Stomach (tissue), 9 donors: ENCODE results near the gene VANGL1. TPM values are rescaled to one million over a fixed set of nuclear protein-coding genes. Genes with fewer than 3 reads are reported as not detected.
A peak's percentile ranks its signal among the peaks of the same experiment; 100 is the strongest.

ENCODE experiments used
- DNase-seq, 2 donors: peaks; one replicate each; pipeline versions ENCODE4 v3.0.0 to v3.0.0-alpha.2; 2013 to 2019
- H3K27ac ChIP-seq, 5 donors: fragments of 200-600 bp in 4 of 5; sonication (generic) in 4 of 5; one replicate each; pipeline ENCODE4 v1.5.1; 2013 to 2019; ENCODE audit warnings: mild to moderate bottlenecking in 1 of 5, moderate library complexity in 1 of 5
- H3K27me3 ChIP-seq, 3 donors: fragments of 200-600 bp; sonication (generic); one replicate each; pipeline ENCODE4 v1.5.1; 2017 to 2019; ENCODE audit warnings: mixed run types in 1 of 3
- H3K36me3 ChIP-seq, 4 donors: fragments of 200-600 bp; sonication (generic); 1 replicate in 3 of 4; 2 replicates in 1 of 4; pipeline ENCODE4 v1.5.1; 2016 to 2019
- H3K4me1 ChIP-seq, 4 donors: fragments of 200-600 bp; sonication (generic); one replicate each; pipeline ENCODE4 v1.5.1; 2016 to 2019
- H3K4me3 ChIP-seq, 4 donors: fragments of 200-600 bp; sonication (generic) in 3 of 4; one replicate each; pipeline ENCODE4 v1.5.1; 2016 to 2019; ENCODE audit warnings: mild to moderate bottlenecking in 1 of 4
- H3K9me3 ChIP-seq, 4 donors: fragments of 200-600 bp; sonication (generic); one replicate each; pipeline ENCODE4 v1.5.1; 2016 to 2019
- EP300 ChIP-seq: sonication (generic); formaldehyde crosslinking; IDR thresholded peaks from one replicate; pipeline ENCODE4 v1.6.1; 2017; ENCODE audit warnings: antibody characterized with exemption
- POLR2A ChIP-seq, 4 donors: fragments of 450-650 bp; IDR thresholded peaks; one replicate each; pipeline ENCODE4 v1.6.1; 2016; ENCODE audit warnings: antibody characterized with exemption in 4 of 4, control low read depth in 2 of 4, mild to moderate bottlenecking in 1 of 4, moderate library complexity in 1 of 4
- POLR2AphosphoS5 ChIP-seq, 3 donors: sonication (generic); formaldehyde crosslinking; IDR thresholded peaks; one replicate each; pipeline ENCODE4 v1.6.1; 2016; ENCODE audit warnings: antibody characterized with exemption in 3 of 3
- WGBS, 5 donors: extraction: QIAGEN DNeasy Blood & Tissue Kit in 3 of 5; methylation state at CpG; one replicate each; pipeline versions ENCODE4 v1.1.5 to v1.1.7; 2013 to 2018; 5-methylcytosine and 5-hydroxymethylcytosine counted together
- intact Hi-C: fragments of 100-400 bp; cut with DNase I; formaldehyde crosslinking; loops from one replicate; pipeline ENCODE4 v1.15.1; 2023; ENCODE audit warnings: low total_unique reads
- polyA plus RNA-seq, 3 donors: library from polyadenylated mRNA; stranded (reverse); fragments of 200-250 nt; gene quantifications; one replicate each; pipeline ENCODE4 v1.2.3, GENCODE V29; 2013
- total RNA-seq, 5 donors: library from RNA; depleted of rRNA; stranded (reverse); fragments of >200 nt; gene quantifications; one replicate each; pipeline versions ENCODE4 v1.1.0 to v1.2.3, GENCODE V29; 2014 to 2016
- TF ChIP-seq, protein P1 (sequence below), 7 experiments: fragments of 450-650 bp in 4 of 7; fragments of 200-600 bp in 3 of 7; sonication (generic) in 3 of 7; IDR thresholded peaks; one replicate each; pipeline ENCODE4 v1.5.1; 2016 to 2019; ENCODE audit warnings: antibody characterized with exemption in 7 of 7, control low read depth in 2 of 7, mild to moderate bottlenecking in 1 of 7
- donor health status: healthy with polysubstance abuse.
- donor health status: Bipolar disorder and iron deficiency.
- donor health status: healthy.

Gene VANGL1
- total and polyA plus RNA-seq, 8 donors = 1.4 to 9.4 (median 4.7) TPM

- TF ChIP-seq, protein P1, sequence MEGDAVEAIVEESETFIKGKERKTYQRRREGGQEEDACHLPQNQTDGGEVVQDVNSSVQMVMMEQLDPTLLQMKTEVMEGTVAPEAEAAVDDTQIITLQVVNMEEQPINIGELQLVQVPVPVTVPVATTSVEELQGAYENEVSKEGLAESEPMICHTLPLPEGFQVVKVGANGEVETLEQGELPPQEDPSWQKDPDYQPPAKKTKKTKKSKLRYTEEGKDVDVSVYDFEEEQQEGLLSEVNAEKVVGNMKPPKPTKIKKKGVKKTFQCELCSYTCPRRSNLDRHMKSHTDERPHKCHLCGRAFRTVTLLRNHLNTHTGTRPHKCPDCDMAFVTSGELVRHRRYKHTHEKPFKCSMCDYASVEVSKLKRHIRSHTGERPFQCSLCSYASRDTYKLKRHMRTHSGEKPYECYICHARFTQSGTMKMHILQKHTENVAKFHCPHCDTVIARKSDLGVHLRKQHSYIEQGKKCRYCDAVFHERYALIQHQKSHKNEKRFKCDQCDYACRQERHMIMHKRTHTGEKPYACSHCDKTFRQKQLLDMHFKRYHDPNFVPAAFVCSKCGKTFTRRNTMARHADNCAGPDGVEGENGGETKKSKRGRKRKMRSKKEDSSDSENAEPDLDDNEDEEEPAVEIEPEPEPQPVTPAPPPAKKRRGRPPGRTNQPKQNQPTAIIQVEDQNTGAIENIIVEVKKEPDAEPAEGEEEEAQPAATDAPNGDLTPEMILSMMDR (IDR thresholded peaks at IDR 0.05) = peak in 5 of 7 experiments; percentile 16 to 54 (median 38)
- no peak for TF ChIP-seq POLR2A (IDR thresholded peaks at IDR 0.05)
- TF ChIP-seq EP300 = no peak
- TF ChIP-seq POLR2AphosphoS5 (IDR thresholded peaks at IDR 0.05) = no peak
- Histone ChIP-seq H3K4me3 (no peak overlapping the region), H3K36me3 (no peaks in the 10 kb centered on the region), H3K27ac (no peak overlapping the region), H3K4me1 (peaks cover 0 to 12% (median 11%) of the 10 kb centered on the region in 4 donors), H3K9me3 (no peaks in the 10 kb centered on the region), H3K27me3 (no peaks in the 10 kb centered on the region)
- WGBS, 5 donors = 52 to 58% (median 54%) methylated on average over 5 of the region's 5 CpGs
- peak; percentile 43 to 75 for DNase-seq
- intact Hi-C loops = loop anchor here (10.0 kb wide), 1 partner anchor 47 kb away; the partner anchor contains the start of gene CASQ2
These were observed 75.8 kb downstream of the VANGL1 start for GRCh38 chr1:115717541-115717940.

DNA sequence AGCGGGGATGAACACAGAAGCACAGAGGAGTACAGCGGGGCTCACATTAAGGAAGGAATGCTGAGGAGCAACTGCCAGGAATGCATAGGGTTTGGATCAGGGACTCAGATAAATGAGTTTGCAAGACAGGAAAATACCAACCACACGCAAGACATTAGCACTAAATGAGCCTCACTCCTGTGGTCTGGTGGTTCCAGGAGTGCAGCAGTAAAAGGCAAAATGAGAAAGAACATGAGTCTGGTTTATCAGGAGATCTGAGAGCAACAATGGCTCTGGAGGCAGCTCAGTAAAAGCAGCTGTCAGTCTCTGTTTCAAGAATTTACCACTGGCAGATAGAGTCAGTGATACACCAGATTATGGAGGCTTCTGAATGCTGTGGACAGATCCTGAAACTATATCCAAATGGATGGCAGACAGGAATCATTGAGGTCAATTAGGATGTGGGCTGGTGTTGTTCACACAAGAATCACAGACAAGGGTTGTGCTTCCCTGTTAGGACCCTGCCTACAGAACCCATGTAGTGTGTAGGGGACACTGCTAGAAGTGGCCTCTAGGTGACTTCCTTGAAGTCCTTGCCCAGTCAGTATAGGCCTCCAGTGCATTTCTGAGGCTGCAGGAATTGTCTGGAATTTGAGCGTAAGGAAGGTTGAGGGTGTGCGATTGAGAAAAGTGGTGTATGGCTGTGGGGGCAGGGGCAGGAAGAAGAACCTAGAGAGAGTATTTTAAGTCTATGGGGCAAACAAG, 76.4 kb downstream of the VANGL1 start:
- H3K4me1 ChIP-seq = peaks cover 0 to 12% (median 7%) of the 10 kb centered on the region in 4 donors
- no peaks in the 10 kb centered on the region for H3K36me3 ChIP-seq
- H3K27ac ChIP-seq = no peak overlapping the region
- 87 to 91% (median 89%) methylated on average over 5 of the region's 5 CpGs for WGBS, 5 donors
- no peaks in the 10 kb centered on the region for H3K9me3 ChIP-seq
- H3K27me3 ChIP-seq = no peaks in the 10 kb centered on the region
- no peak for DNase-seq
- no peak overlapping the region for H3K4me3 ChIP-seq
- TF ChIP-seq EP300 (no peak), POLR2A (IDR thresholded peaks at IDR 0.05) (no peak), POLR2AphosphoS5 (IDR thresholded peaks at IDR 0.05) (no peak)
- TF ChIP-seq, protein P1 (IDR thresholded peaks at IDR 0.05) = no peak
- intact Hi-C loops = loop anchor here (10.0 kb wide), 1 partner anchor 47 kb away; the partner anchor contains the start of gene CASQ2

GRCh38 chr1:115719285-115719684, 77.5 kb downstream of the VANGL1 start:
- no peak overlapping the region for H3K27ac ChIP-seq
- no peaks in the 10 kb centered on the region for H3K27me3 ChIP-seq
- no peak for DNase-seq
- no peaks in the 10 kb centered on the region for H3K36me3 ChIP-seq
- H3K9me3 ChIP-seq = no peaks in the 10 kb centered on the region
- TF ChIP-seq POLR2AphosphoS5 (IDR thresholded peaks at IDR 0.05) (no peak), EP300 (no peak), POLR2A (IDR thresholded peaks at IDR 0.05) (no peak)
- TF ChIP-seq, protein P1 (IDR thresholded peaks at IDR 0.05) = no peak
- intact Hi-C loops = loop anchor here (10.0 kb wide), 1 partner anchor 46 kb away; the partner anchor contains the start of gene CASQ2
- no peak overlapping the region for H3K4me3 ChIP-seq
- peaks cover 0 to 8% (median 2%) of the 10 kb centered on the region in 4 donors for H3K4me1 ChIP-seq
- 95 to 97% (median 96%) methylated on average over 7 of the region's 7 CpGs for WGBS, 5 donors

DNA sequence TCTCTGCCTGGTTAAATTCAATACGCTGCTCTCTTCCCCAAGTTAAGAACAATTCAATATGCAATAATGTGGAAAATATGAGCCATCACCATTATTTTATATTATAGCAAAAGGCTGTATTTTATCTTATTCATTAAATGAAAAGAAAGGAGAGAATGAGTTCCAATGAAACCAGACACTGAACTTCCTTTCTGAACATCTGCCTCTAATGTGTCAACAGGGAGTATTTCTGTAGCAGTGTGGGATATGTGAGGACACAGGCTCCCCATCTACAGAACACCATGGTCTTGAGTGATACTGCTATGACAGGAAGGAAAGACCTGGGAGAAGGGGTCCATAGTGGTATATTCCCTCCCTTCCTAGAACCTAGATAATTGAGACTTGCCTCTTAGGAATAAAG, 80.5 kb downstream of the VANGL1 start:
- intact Hi-C loops = no loop called here
- H3K27ac ChIP-seq = peak overlapping the region in 1 of 5 donors; percentile 19
- H3K4me3 ChIP-seq = no peak overlapping the region
- H3K27me3 ChIP-seq = no peaks in the 10 kb centered on the region
- TF ChIP-seq, protein P1 (IDR thresholded peaks at IDR 0.05) = no peak
- no peak for TF ChIP-seq POLR2AphosphoS5 (IDR thresholded peaks at IDR 0.05)
- no peak for DNase-seq
- no peaks in the 10 kb centered on the region for H3K36me3 ChIP-seq
- WGBS, 5 donors = 79 to 90% (median 84%) methylated on average over 1 of the region's 1 CpG
- H3K4me1 ChIP-seq = peaks cover 0 to 26% (median 14%) of the 10 kb centered on the region in 4 donors
- H3K9me3 ChIP-seq = no peaks in the 10 kb centered on the region
